ENCODE data around the gene PRIM2.
A peak's percentile ranks its signal among the peaks of the same experiment; 100 is the strongest.
"Not testable (repeated sequence)": the region's sequence is repeated elsewhere in the genome, so short reads cannot be mapped to it uniquely, and the experiment has no call there.

PRIM2 gene

DNA sequence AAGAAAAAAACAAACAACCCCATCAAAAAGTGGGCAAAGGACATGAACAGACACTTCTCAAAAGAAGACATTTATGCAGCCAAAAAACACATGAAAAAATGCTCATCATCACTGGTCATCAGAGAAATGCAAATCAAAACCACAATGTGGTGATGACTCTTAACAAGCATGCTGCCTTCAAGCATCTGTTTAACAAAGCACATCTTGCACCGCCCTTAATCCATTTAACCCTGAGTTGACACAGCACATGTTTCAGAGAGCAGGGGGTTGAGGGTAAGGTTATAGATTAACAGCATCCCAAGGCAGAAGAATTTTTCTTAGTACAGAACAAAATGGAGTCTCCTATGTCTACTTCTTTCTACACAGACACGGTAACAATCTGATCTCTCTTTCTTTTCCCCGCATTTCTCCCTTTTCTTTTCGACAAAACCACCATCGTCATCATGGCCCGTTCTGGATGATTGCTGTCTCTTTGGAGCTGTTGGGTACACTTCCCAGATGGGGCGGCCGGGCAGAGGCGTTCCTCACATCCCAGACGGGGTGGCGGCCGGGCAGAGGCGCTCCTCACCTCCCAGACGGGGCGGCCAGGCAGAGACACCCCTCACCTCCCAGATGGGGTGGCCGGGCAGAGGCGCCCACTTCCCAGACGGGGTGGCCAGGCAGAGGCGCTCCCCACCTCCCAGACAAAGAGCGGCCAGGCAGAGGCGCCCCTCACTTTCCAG is 7.2 kb upstream of the PRIM2 start:
- not testable (repeated sequence) for DNase-seq

DNA sequence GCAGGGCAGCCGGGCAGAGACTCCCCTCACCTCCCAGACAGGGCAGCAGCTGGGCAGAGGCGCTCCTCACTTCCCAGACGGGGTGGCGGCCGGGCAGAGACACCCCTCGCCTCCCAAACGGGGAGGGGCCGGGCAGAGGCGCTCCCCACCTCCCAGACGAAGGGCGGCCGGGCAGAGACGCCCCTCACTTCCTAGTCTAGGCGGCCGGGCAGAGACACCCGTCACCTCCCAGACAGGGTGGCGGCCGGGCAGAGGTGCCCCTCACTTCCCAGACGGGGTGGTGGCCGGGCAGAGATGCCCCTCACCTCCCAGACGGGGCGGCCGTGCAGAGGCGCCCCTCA is 6.6 kb upstream of the PRIM2 start:
- no peak for DNase-seq

DNA sequence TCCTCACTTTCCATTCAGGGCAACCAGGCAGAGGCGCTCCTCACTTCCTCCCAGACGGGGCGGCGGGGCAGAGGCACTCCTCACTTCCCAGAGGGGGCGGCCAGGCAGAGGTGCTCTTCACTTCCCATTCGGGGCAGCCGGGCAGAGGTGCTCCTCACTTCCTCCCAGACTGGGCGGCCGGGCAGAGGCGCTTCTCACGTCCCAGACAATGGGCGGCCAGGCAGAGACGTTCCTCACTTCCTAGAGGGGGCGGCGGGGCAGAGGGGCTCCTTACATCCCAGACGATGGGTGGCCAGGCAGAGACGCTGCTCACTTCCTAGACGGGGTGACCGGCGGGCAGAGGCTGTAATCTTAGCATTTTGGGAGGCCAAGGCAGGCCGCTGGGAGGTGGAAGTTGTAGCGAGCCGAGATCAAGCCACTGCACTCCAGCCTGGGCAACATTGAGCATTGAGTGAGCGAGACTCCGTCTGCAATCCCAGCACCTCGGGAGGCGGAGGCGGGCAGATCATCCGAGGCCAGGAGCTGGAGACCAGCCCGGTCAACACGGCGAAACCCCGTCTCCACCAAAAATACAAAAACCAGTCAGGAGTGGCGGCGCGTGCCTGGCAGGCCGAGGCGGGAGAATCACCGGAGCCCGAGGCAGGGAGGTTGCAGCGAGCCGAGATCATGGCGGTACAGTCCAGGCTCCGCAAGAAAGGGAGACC is 6.0 kb upstream of the PRIM2 start:
- not testable (repeated sequence) for DNase-seq

GRCh38 chr6:57312004-57312345 is 5.5 kb upstream of the PRIM2 start:
- no peak for DNase-seq

GRCh38 chr6:57313009-57313408 is 4.4 kb upstream of the PRIM2 start:
- no peak for DNase-seq

DNA sequence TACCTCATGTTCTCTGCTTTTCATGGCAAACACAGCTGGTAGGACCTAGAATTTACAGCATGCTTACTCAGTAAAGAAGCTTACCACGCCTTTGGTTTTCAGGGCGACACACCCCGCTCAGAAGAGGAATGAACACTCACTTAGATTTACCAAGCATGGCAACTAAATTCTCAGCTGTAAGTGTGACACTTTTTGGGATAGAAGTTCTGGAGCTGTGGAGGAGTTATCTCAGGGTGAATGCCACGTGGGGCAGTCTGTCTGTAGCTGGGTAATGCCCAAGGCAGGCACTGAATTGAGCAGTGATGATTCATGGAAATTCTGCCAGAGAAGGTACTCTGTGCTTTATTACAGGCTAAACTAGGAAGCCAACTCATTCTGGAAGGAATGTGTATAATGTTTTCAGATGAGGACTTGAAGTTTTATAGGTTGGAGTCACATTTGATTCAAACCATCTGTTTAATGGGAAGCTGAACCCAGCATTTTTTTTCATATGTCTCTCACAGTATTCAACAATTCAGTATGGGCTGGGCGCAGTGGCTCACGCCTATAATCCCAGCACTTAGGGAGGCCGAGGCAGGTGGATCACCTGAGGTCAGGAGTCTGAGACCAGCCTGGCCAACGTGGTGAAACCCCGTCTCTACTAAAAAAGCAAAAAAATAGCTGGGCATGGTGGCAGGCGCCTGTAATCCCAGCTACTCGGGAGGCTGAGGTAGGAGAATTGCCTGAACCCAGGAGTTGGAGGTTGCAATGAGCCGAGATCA is 3.5 kb upstream of the PRIM2 start:
- no peak for DNase-seq

- no peak for DNase-seq
Measured at GRCh38 chr6:57315111-57315510, 2.3 kb upstream of the PRIM2 start.

DNA sequence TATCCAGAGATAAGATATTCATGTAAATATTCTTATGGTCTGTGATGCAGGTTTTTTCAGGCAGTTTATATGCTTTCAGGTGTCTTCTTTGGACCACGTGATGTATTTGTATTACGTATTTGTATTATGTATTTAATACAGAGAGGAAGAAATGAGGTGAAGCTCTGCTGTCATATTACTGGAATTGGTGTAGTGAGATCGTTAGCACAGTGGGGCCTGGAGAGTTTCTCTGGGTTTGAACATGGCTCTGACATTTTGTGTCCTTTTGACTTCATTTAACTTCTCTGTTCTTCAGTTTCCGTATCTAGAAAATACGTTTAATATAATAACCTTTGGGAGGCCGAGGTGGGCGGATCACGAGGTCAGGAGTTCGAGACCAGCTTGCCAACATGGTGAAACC is 1.6 kb upstream of the PRIM2 start:
- no peak for DNase-seq

GRCh38 chr6:57316581-57317059 is 810 bp upstream of the PRIM2 start:
- DNase-seq: peak; percentile 75

- no peak for DNase-seq
Measured at GRCh38 chr6:57324538-57324937, 7.1 kb downstream of the PRIM2 start.

- DNase-seq: no peak
Measured at GRCh38 chr6:57327311-57327710, 9.9 kb downstream of the PRIM2 start.

- DNase-seq: no peak
Measured at GRCh38 chr6:57328074-57328473, 10.6 kb downstream of the PRIM2 start.

DNA sequence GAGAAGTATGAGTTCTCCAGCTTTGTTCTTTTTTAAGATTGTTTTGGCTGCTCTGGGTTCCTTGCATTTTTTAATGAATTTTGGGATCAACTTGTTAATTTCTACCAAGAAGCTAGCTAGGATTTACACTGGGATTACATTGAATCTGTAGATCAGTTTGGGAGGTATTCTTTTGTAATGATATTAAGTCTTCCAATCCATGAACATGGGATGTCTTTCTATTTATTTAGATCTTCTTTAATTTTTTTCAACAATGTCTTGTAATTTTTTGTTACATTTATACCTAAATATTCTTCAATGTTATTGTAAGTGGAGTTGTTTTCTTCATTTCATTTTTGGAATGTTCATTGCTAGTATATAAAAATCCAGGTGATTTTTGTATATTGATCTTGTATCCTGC is 12.5 kb downstream of the PRIM2 start:
- DNase-seq: no peak

DNA sequence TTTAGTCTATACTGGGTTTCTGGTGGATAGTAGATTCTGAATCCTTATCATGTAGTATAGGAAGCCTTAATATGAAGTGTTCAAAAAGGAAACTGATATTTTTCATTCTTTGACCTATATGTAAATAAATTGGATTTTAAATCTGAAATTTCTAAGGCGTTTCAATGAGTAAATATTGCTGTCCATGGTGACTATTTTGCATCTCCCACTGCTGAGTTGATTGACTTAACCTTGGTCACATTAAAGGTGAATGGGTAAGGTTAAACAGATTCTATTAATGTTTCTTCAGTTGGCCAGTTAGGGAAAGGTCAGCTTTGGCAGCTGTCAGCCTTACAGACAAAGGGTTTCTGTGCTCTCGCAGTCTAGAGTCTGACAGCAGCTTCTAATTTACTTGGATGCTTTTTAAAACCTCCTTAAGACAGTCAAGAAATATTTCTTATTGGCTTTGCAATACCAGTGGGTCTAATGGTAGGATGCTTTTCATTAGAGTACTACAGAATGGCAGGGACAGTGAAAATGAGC is 24.8 kb downstream of the PRIM2 start:
- DNase-seq: no peak

DNA sequence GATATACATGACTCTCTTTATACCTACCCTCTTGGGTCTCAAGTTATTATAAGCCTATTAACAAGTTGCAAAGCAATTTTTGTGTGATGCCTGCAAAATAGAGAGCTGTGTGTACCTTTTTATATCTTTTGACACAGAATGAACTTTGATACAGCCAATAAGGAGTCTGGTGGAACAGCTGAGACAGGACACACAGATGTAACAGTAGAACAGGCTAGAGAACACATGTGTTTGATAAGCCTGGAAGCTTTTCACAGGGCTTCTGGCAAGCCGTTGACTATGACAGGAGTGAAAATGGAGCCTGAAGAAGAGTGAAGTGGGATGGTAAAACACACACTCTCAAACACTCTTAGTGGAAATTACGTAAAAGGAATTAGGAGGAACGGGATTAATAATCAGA is 25.9 kb downstream of the PRIM2 start:
- DNase-seq: not testable (repeated sequence)

DNA sequence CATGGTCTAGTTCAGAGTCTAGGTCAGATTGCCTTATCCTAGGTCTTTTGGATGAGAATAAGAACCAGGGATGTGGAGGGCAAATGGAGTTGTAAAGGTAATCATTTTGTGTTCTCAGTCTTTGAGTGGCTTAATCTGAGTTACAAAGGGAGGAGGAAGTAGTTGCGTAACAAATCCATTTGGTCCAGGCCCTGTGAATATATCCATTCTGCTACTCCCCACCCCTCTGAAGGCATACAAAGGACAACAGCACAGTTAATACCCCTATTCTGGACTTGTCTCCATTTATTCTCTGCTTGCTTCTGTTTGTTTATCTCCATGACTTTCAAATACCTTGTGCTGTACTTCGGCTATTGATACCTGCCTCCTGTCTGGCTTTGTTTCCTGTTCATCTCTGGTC is 29.3 kb downstream of the PRIM2 start:
- not testable (repeated sequence) for DNase-seq

DNA sequence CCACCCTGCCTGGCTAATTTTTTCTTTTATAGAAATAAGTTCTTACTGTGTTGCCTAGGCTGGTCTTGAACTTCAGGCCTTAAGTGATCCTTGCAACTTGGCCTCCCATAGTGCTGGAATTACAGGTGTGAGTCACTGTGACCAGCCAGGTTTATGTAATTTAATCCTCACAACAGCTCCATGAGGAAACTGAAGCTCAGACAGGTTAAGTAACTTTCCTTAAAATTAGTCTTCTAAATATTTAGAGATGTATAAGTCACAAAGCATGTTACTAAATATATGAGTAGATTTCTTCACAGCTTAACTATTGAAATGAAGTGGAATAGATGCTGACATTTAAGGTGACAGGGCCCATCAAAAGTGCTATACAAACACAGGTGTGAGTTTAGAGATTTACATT is 30.2 kb downstream of the PRIM2 start:
- DNase-seq: not testable (repeated sequence)

DNA sequence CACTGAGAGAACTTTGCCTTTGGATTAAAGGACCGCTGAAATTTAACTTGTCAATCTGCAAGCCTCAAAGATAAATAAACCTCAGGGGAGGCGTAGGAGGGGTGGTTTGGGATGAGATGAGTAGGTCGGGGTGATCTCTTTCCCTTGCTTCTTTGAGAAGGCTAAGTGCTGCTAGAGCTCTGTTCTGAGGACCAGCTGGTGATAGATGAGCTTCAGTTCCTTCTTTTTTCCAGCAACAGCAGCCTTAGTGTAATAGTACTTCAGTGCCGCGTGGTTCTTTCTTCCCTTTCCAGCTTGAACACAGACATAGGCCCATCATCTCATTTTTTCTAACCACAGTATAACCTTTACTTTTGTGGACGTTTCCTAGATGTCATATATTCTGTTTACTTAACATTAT is 33.0 kb downstream of the PRIM2 start:
- DNase-seq: not testable (repeated sequence)

DNA sequence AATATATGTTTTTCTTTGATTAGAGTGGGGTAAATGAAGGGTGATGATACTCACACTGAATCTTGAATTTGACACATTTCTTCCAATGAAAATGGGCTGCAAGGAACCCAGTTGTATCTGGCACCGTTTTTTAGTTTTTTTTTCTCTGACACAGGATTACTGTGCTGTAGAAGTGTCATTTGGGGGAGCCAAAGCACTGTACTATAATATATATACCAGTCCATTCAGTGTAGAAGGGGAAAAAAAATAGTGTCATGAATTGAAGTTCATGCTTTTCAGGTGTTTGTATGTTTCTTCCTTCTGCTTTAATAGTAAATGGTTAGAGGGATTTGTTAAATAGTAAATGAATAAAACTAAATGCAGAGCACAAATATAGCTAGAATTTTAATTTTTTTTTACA is 35.2 kb downstream of the PRIM2 start:
- DNase-seq: not testable (repeated sequence)

- DNase-seq: not testable (repeated sequence)
Measured at GRCh38 chr6:57358319-57358718, 40.9 kb downstream of the PRIM2 start.

DNA sequence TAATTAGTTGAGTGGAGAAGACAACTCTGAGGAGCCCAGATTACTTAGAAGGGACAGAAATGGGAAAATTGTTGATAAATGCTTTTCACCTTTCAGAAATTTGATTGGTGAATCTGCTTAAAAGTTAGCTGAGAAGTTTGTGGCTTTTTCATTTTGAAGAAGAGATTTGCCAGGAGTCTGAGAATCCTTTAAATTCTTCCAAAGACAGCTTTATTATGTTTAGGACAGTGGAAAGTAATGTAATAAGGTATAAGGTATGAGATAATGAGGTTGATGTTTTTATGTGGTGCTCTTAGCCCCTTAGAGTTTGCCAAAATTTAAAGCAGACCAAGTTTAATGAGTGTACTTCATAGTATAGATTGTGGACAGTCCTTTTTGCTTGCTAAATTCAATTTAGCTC is 42.3 kb downstream of the PRIM2 start:
- DNase-seq: not testable (repeated sequence)

GRCh38 chr6:57362340-57362739 is 44.9 kb downstream of the PRIM2 start:
- not testable (repeated sequence) for DNase-seq

- not testable (repeated sequence) for DNase-seq
Measured at GRCh38 chr6:57365076-57365583, 47.7 kb downstream of the PRIM2 start.
